Subcutaneous adipose tissue (tissue), 4 donors: Measurements from ENCODE around the gene NPY. TPM values are rescaled to one million over a fixed set of nuclear protein-coding genes. Genes with fewer than 3 reads are reported as not detected.

ENCODE experiments used
- CTCF ChIP-seq: fragments of 450-650 bp; IDR thresholded peaks from one replicate; pipeline ENCODE4 v1.5.1; 2016; ENCODE audit warnings: low read depth, mild to moderate bottlenecking, control low read depth, antibody characterized with exemption, moderate library complexity
- total RNA-seq, 4 donors: library from RNA; depleted of rRNA; stranded (reverse); fragments of >200 nt; gene quantifications; one replicate each; pipeline ENCODE4 v1.1.0, GENCODE V29; 2016

The NPY gene
- not detected for total RNA-seq

GRCh38 chr7:24283897-24284698, at the start of gene NPY:
Gene NPY, plus strand, starts transcription at chr7:24284190. Its CDS starts 1,051 bp downstream, at chr7:24285241.
- no peak for TF ChIP-seq CTCF

DNA sequence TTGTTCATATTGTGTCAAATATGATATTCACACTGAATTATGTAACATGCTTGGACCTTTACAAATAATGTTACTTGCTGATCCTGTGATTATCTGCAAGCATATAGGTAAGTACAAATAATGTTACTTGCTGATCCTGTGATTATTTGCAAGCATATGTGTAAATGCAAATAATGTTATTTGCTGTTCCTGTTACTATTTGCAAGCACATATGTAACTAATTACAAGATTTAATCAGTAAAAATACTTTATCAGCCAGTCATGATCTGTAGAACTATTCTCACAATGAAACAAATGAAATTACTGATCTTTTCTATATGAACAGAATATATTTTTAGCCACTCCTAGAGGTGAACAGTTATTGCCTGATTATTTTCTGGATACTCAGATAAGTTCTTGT, 44.7 kb upstream of the NPY start:
- TF ChIP-seq CTCF, result no peak

GRCh38 chr7:24241206-24241605, 42.8 kb upstream of the NPY start:
- no peak for TF ChIP-seq CTCF

GRCh38 chr7:24244554-24244953, 39.4 kb upstream of the NPY start:
- TF ChIP-seq CTCF, result no peak

DNA sequence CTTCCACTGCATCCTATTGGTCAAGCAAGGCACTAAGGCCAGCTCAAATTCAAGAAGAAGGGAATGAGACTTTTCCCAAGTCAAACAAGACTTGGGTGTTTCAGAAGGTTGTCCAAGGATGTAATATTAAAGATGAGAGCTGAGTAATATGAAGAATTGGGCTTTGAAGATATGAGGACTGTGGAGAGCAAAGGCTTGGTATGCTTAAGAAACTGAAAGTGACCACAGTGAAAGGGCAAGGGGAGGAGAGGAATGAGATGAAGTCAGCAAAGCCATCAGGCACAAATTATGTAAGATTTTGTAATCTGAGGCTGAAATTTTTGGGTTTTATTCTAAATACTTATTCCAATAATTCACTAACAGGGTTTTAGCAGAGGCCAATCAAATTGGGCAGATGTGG, 38.6 kb upstream of the NPY start:
- no peak for TF ChIP-seq CTCF

- TF ChIP-seq CTCF, result no peak
Measured at GRCh38 chr7:24249266-24249665, 34.7 kb upstream of the NPY start.

DNA sequence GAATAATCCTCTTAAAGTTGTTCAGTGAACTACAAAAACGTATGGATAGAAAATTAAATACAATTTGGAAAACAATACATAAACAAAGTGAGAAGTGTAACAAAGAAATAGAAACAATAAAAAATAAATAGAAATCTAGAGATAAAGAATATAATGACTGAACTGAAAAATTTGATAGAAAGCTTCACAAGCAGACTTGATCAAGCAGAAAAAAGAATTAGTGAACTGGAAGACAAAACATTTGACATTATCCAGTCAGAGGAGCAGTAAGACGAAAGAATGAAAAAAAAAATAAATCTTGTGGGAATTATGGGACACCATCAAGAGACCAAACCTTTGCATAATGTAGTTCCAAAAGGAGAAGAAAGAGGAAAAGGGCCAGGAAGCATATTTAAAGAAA, 32.4 kb upstream of the NPY start:
- no peak for TF ChIP-seq CTCF
